GM10266 (cell line): ENCODE data around the gene LARGE1.

Source experiments
- DNase-seq: peaks from one replicate; pipeline ENCODE4 v3.0.0; 2012; ENCODE audit errors: extremely low spot score
- CTCF ChIP-seq: IDR thresholded peaks from 2 replicates; pipeline ENCODE4 v1.5.1; 2012; ENCODE audit warnings: mild to moderate bottlenecking, low read depth; ENCODE audit not compliant: control insufficient read depth, insufficient read depth; ENCODE audit errors: missing control alignments

Gene LARGE1

GRCh38 chr22:33914699-33915098 lies 5.6 kb downstream of the LARGE1 start:
- TF ChIP-seq CTCF: no peak
- no peak for DNase-seq

GRCh38 chr22:33914131-33914530 lies 6.1 kb downstream of the LARGE1 start:
- TF ChIP-seq CTCF: no peak
- DNase-seq: no peak

- no peak for TF ChIP-seq CTCF
- DNase-seq: no peak
Observed at GRCh38 chr22:33913188-33913587, 7.1 kb downstream of the LARGE1 start.

- no peak for TF ChIP-seq CTCF
- no peak for DNase-seq
Observed at GRCh38 chr22:33909911-33910310, 10.4 kb downstream of the LARGE1 start.

GRCh38 chr22:33909075-33909458 lies 11.2 kb downstream of the LARGE1 start:
- DNase-seq: no peak
- no peak for TF ChIP-seq CTCF

- no peak for TF ChIP-seq CTCF
- no peak for DNase-seq
Observed at GRCh38 chr22:33908171-33909074, 11.9 kb downstream of the LARGE1 start.

GRCh38 chr22:33906954-33907353 lies 13.3 kb downstream of the LARGE1 start:
- no peak for DNase-seq
- TF ChIP-seq CTCF: no peak
